ENCODE measurements around the gene ELP5.

Gene ELP5

DNA sequence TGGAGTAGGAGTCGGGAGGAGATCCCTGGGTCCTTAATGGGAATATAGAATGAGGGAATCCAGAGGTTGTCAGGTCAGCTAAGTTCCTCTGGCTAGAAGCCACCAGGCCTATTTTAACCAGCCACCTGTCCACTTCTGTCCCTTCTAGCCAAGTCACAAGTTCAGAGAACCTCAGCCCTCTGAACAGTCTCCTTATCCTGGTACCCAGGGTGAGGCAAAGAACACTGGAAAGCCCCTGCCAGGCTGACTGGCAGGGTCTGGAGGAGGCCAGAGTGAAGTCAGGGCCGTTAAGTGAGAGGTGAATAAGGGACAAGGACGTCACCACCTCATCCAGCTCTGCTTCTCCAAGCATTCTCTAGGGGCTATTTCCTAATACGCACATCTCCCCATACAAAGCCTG is 3.2 kb upstream of the ELP5 start:
- Histone ChIP-seq H3K4me1 (ENCODE audit: control insufficient read depth, low read length) (peaks cover 25% of the 10 kb centered on the region), H3K36me3 (ENCODE audit: control insufficient read depth, low read length) (peaks cover 61% of the 10 kb centered on the region), H3K4me2 (ENCODE audit: low read length) (peak overlapping the region; percentile 97), H4K20me1 (ENCODE audit: control insufficient read depth, insufficient read depth, low read depth, low read length) (peaks cover 13% of the 10 kb centered on the region; the same call in 1 of the 2 replicates), H3F3A (ENCODE audit: control insufficient read depth, insufficient read depth) (peaks cover 21% of the 10 kb centered on the region), H3K27me3 (ENCODE audit: control insufficient read depth, low read length) (no peaks in the 10 kb centered on the region), H3K27ac (ENCODE audit: low read depth, low read length) (no peak overlapping the region), H3K9me3 (ENCODE audit: control insufficient read depth, insufficient read depth, low read length) (no peaks in the 10 kb centered on the region), H3K9me2 (replicated peaks; ENCODE audit: control insufficient read depth, low read length) (no peaks in the 10 kb centered on the region), H3K79me2 (ENCODE audit: control insufficient read depth, low read length) (peaks cover 71% of the 10 kb centered on the region), H3K4me3 (ENCODE audit: low read length) (0 out of 2 replicates have a peak overlapping the region, but pooled peaks have one; percentile 88)
- no peak for TF ChIP-seq EZH2phosphoT487 (IDR thresholded peaks at IDR 0.05; ENCODE audit: borderline replicate concordance, low read length)
- TF ChIP-seq, protein P1, sequence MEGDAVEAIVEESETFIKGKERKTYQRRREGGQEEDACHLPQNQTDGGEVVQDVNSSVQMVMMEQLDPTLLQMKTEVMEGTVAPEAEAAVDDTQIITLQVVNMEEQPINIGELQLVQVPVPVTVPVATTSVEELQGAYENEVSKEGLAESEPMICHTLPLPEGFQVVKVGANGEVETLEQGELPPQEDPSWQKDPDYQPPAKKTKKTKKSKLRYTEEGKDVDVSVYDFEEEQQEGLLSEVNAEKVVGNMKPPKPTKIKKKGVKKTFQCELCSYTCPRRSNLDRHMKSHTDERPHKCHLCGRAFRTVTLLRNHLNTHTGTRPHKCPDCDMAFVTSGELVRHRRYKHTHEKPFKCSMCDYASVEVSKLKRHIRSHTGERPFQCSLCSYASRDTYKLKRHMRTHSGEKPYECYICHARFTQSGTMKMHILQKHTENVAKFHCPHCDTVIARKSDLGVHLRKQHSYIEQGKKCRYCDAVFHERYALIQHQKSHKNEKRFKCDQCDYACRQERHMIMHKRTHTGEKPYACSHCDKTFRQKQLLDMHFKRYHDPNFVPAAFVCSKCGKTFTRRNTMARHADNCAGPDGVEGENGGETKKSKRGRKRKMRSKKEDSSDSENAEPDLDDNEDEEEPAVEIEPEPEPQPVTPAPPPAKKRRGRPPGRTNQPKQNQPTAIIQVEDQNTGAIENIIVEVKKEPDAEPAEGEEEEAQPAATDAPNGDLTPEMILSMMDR (IDR thresholded peaks at IDR 0.05; ENCODE audit: low read depth, low read length, poor library complexity, severe bottlenecking), result no peak

GRCh38 chr17:7249214-7249613 is 2.8 kb upstream of the ELP5 start:
- H4K20me1 ChIP-seq (ENCODE audit: control insufficient read depth, insufficient read depth, low read depth, low read length), result peaks cover 13% of the 10 kb centered on the region; the same call in 1 of the 2 replicates
- no peak overlapping the region for H3K27ac ChIP-seq (ENCODE audit: low read depth, low read length)
- H3K79me2 ChIP-seq (ENCODE audit: control insufficient read depth, low read length), result peaks cover 75% of the 10 kb centered on the region
- no peaks in the 10 kb centered on the region for H3K27me3 ChIP-seq (ENCODE audit: control insufficient read depth, low read length)
- TF ChIP-seq, protein P1 (IDR thresholded peaks at IDR 0.05; ENCODE audit: low read depth, low read length, poor library complexity, severe bottlenecking), result no peak
- no peak for TF ChIP-seq EZH2phosphoT487 (IDR thresholded peaks at IDR 0.05; ENCODE audit: borderline replicate concordance, low read length)
- peaks cover 25% of the 10 kb centered on the region for H3K4me1 ChIP-seq (ENCODE audit: control insufficient read depth, low read length)
- peak overlapping the region; percentile 88 for H3K4me3 ChIP-seq (ENCODE audit: low read length)
- no peaks in the 10 kb centered on the region for H3K9me3 ChIP-seq (ENCODE audit: control insufficient read depth, insufficient read depth, low read length)
- peaks cover 60% of the 10 kb centered on the region for H3K36me3 ChIP-seq (ENCODE audit: control insufficient read depth, low read length)
- H3K4me2 ChIP-seq (ENCODE audit: low read length), result peak overlapping the region; percentile 97
- H3F3A ChIP-seq (ENCODE audit: control insufficient read depth, insufficient read depth), result peaks cover 18% of the 10 kb centered on the region
- H3K9me2 ChIP-seq (replicated peaks; ENCODE audit: control insufficient read depth, low read length), result no peaks in the 10 kb centered on the region

- Histone ChIP-seq H3K4me3 (ENCODE audit: low read length) (peak overlapping the region; percentile 88), H3K36me3 (ENCODE audit: control insufficient read depth, low read length) (peaks cover 60% of the 10 kb centered on the region), H3K27me3 (ENCODE audit: control insufficient read depth, low read length) (no peaks in the 10 kb centered on the region), H3K9me2 (replicated peaks; ENCODE audit: control insufficient read depth, low read length) (no peaks in the 10 kb centered on the region), H4K20me1 (ENCODE audit: control insufficient read depth, insufficient read depth, low read depth, low read length) (peaks cover 13% of the 10 kb centered on the region; the same call in 1 of the 2 replicates), H3K4me2 (ENCODE audit: low read length) (peak overlapping the region; percentile 97), H3K4me1 (ENCODE audit: control insufficient read depth, low read length) (peaks cover 25% of the 10 kb centered on the region), H3K27ac (ENCODE audit: low read depth, low read length) (no peak overlapping the region), H3F3A (ENCODE audit: control insufficient read depth, insufficient read depth) (peaks cover 13% of the 10 kb centered on the region), H3K9me3 (ENCODE audit: control insufficient read depth, insufficient read depth, low read length) (no peaks in the 10 kb centered on the region), H3K79me2 (ENCODE audit: control insufficient read depth, low read length) (peaks cover 76% of the 10 kb centered on the region)
- TF ChIP-seq EZH2phosphoT487 (IDR thresholded peaks at IDR 0.05; ENCODE audit: borderline replicate concordance, low read length), result no peak
- TF ChIP-seq, protein P1 (IDR thresholded peaks at IDR 0.05; ENCODE audit: low read depth, low read length, poor library complexity, severe bottlenecking), result no peak
Measured at GRCh38 chr17:7249830-7250229, 2.2 kb upstream of the ELP5 start.

Measured in DOHH2 (cell line).